Erythroblast (primary cell): ENCODE data around the gene NELL1.

Source experiments
- GATA1 ChIP-seq: IDR thresholded peaks from 2 replicates; pipeline ENCODE4 v1.6.1; 2011; ENCODE audit warnings: low read depth, mild to moderate bottlenecking, control low read depth, low read length, moderate library complexity
- POLR2A ChIP-seq: IDR thresholded peaks from 2 replicates; pipeline ENCODE4 v1.6.1; 2011; ENCODE audit warnings: mild to moderate bottlenecking, low read length

GRCh38 chr11:21495879-21496278 is 826.5 kb downstream of the NELL1 start:
- TF ChIP-seq POLR2A (no peak), GATA1 (no peak)
